ENCODE results near the gene PIP4K2A. TPM values are rescaled to one million over a fixed set of nuclear protein-coding genes. Genes with fewer than 3 reads are reported as not detected.
A peak's percentile ranks its signal among the peaks of the same experiment; 100 is the strongest.

Gene PIP4K2A
- total RNA-seq, 1 donor from 2014 or later, result 37.6 TPM

GRCh38 chr10:22665329-22665728, 49.0 kb downstream of the PIP4K2A start:
- peaks cover 47% of the 10 kb centered on the region for H3K4me1 Mint-ChIP-seq
- H3K27ac Mint-ChIP-seq, result no peak overlapping the region
- H3K27me3 Mint-ChIP-seq (ENCODE audit: low read depth), result no peaks in the 10 kb centered on the region
- H3K9me3 Mint-ChIP-seq, result no peaks in the 10 kb centered on the region
- H3K4me3 Mint-ChIP-seq, result no peak overlapping the region
- DNase-seq (ENCODE audit: low spot score in 2 of 2, unreplicated experiment in 2 of 2), result no peak
- H3K36me3 Mint-ChIP-seq, result no peaks in the 10 kb centered on the region
- TF ChIP-seq, protein P1, sequence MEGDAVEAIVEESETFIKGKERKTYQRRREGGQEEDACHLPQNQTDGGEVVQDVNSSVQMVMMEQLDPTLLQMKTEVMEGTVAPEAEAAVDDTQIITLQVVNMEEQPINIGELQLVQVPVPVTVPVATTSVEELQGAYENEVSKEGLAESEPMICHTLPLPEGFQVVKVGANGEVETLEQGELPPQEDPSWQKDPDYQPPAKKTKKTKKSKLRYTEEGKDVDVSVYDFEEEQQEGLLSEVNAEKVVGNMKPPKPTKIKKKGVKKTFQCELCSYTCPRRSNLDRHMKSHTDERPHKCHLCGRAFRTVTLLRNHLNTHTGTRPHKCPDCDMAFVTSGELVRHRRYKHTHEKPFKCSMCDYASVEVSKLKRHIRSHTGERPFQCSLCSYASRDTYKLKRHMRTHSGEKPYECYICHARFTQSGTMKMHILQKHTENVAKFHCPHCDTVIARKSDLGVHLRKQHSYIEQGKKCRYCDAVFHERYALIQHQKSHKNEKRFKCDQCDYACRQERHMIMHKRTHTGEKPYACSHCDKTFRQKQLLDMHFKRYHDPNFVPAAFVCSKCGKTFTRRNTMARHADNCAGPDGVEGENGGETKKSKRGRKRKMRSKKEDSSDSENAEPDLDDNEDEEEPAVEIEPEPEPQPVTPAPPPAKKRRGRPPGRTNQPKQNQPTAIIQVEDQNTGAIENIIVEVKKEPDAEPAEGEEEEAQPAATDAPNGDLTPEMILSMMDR (IDR thresholded peaks at IDR 0.05; ENCODE audit: unreplicated experiment), result no peak

DNA sequence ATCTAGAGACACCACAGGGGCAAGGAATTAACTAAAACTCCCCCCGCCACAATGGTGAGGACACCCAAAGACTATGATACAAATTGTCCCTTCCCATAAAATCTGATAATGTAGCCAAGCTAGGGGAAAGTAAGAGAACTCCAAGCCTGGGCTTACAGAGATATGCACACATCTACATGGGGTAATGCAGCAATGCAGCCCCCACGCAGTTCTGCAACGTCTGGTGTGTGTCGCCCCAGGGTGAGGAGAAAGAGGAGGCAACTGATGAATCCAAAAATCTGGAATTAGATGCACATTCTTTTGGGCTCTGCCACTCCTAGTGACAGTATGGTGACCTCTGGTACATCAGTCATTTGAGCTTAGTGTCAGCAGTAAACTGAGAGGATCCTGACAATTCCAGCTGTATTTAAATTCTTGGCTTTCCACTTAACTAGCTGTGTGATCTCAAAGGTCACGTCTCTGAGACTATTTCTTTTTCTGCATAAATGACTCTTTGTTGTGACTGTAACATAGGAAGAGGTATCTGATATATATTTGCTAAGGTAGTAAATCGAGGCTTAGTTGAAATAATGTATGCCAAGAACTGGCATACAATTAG, 51.5 kb downstream of the PIP4K2A start:
- H3K27me3 Mint-ChIP-seq (ENCODE audit: low read depth), result no peaks in the 10 kb centered on the region
- H3K36me3 Mint-ChIP-seq, result no peaks in the 10 kb centered on the region
- no peak for DNase-seq (ENCODE audit: low spot score in 2 of 2, unreplicated experiment in 2 of 2)
- H3K4me1 Mint-ChIP-seq, result peaks cover 69% of the 10 kb centered on the region
- no peaks in the 10 kb centered on the region for H3K9me3 Mint-ChIP-seq
- TF ChIP-seq, protein P1 (IDR thresholded peaks at IDR 0.05; ENCODE audit: unreplicated experiment), result no peak
- no peak overlapping the region for H3K4me3 Mint-ChIP-seq
- peak overlapping the region; percentile 57 for H3K27ac Mint-ChIP-seq

GRCh38 chr10:22659866-22660265, 54.5 kb downstream of the PIP4K2A start:
- Mint-ChIP-seq H3K36me3 (no peaks in the 10 kb centered on the region), H3K27me3 (ENCODE audit: low read depth) (no peaks in the 10 kb centered on the region), H3K9me3 (no peaks in the 10 kb centered on the region), H3K4me1 (peaks cover 85% of the 10 kb centered on the region), H3K27ac (peak overlapping the region; percentile 93), H3K4me3 (peak overlapping the region; percentile 4)
- TF ChIP-seq, protein P1 (IDR thresholded peaks at IDR 0.05; ENCODE audit: unreplicated experiment), result no peak
- no peak for DNase-seq (ENCODE audit: low spot score in 2 of 2, unreplicated experiment in 2 of 2)

GRCh38 chr10:22658745-22659410, 55.5 kb downstream of the PIP4K2A start:
- DNase-seq (ENCODE audit: low spot score in 2 of 2, unreplicated experiment in 2 of 2), result no peak
- TF ChIP-seq, protein P1 (IDR thresholded peaks at IDR 0.05; ENCODE audit: unreplicated experiment), result no peak
- peak overlapping the region; percentile 93 for H3K27ac Mint-ChIP-seq

DNA sequence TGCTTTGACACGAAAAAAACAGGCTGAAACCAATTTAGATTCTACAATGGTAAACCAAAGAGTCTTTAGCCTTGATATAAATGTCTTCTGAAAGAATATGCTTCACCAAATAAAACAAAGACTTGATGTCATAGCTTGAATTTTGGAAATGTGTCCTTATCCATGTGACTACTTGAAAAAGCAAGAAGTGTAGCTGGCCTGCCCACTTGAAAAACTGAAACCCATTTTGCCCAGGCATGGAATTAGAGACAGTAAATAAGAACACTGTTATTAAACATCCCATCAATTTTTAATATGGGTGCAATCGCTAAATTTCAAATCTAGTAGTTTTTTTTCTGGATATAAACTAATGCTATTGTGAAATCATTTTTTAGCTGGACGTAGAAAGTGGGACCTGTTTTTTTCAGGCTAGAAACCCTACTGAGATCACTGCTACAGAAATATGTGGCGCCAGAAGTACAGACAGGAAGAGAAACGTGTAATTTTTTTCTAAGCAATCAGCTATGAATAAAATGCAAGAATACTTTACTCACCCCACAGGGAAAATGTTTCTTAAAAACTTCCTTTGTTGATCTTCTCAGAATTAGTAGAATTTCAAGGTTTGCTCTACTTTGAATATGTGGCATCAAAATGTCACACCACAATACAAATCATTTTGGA, 56.7 kb downstream of the PIP4K2A start:
- no peaks in the 10 kb centered on the region for H3K36me3 Mint-ChIP-seq
- DNase-seq (ENCODE audit: low spot score in 2 of 2, unreplicated experiment in 2 of 2), result no peak
- H3K27me3 Mint-ChIP-seq (ENCODE audit: low read depth), result no peaks in the 10 kb centered on the region
- peak overlapping the region; percentile 93 for H3K27ac Mint-ChIP-seq
- H3K9me3 Mint-ChIP-seq, result no peaks in the 10 kb centered on the region
- TF ChIP-seq, protein P1 (IDR thresholded peaks at IDR 0.05; ENCODE audit: unreplicated experiment), result no peak
- no peak overlapping the region for H3K4me3 Mint-ChIP-seq
- H3K4me1 Mint-ChIP-seq, result peaks cover 86% of the 10 kb centered on the region

More at GRCh38 chr10:22658745-22659410, 55.5 kb downstream of the PIP4K2A start:
- peaks cover 85% of the 10 kb centered on the region for H3K4me1 Mint-ChIP-seq
- no peak overlapping the region for H3K4me3 Mint-ChIP-seq
- no peaks in the 10 kb centered on the region for H3K27me3 Mint-ChIP-seq (ENCODE audit: low read depth)
- no peaks in the 10 kb centered on the region for H3K9me3 Mint-ChIP-seq
- H3K36me3 Mint-ChIP-seq, result no peaks in the 10 kb centered on the region
